Erythroblast (primary cell): ENCODE data around the gene HMGA1.

ENCODE experiments used
- GATA1 ChIP-seq: IDR thresholded peaks from 2 replicates; pipeline ENCODE4 v1.6.1; 2011; ENCODE audit warnings: low read depth, mild to moderate bottlenecking, control low read depth, low read length, moderate library complexity
- POLR2A ChIP-seq: IDR thresholded peaks from 2 replicates; pipeline ENCODE4 v1.6.1; 2011; ENCODE audit warnings: mild to moderate bottlenecking, low read length

DNA sequence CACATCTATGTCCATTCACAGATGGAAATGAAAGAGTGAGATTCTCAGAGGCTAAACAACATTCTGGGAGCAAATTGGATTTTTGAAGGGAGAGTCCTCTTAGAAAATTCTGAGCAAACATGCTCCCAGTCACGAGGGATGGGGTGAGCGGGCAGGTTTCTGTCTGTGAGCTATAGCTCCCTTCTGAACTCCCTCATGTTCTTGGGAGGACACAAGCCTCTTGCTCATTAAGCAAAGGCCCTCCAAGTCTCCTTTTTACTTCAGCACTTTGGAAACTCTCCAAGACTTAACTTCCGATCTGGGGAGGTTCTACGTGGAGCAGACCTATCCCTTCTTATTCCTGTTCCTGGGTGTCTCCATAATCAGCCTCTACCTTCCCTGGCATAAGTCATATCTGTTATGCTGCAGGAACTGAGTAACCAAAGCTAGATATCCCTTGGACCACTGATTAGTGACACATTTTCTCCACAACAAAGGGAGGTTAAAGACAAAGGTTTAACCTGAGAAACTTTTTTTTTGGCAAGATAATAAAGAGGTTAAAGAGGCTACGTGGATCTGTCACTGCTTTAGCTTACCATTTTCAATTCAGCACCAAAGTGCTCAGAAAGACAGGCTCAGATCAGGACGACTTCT, 45.1 kb downstream of the HMGA1 start:
- TF ChIP-seq POLR2A (no peak), GATA1 (no peak)
